HG03108 (cell line): ENCODE results near the gene CDYL.
"Not testable (repeated sequence)": the region's sequence is repeated elsewhere in the genome, so short reads cannot be mapped to it uniquely, and the experiment has no call there.

Experiments used
- ATAC-seq: cut with Tn5 transposase; IDR thresholded peaks from one replicate; pipeline ENCODE4 v1.9.1; 2021; ENCODE audit warnings: moderate library complexity; ENCODE audit not compliant: unreplicated experiment

The CDYL gene

DNA sequence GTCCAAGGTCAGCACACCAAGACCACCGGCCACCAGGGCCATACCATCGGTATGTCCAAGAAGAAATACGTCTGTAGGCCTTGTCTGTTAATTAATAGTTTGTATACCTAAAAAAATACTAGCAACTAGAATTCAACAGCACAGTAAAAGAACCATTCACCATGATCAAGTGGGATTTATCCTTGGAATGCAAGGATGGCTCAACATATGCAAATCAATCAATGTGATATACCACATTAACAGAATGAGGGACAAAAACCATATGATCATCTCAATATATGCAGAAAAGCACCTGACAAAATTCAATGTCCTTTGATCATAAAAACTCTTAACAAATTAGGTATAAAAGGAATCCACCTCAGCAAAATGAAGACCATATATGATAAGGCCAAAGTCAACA is 203.2 kb downstream of the CDYL start:
- ATAC-seq: no peak

DNA sequence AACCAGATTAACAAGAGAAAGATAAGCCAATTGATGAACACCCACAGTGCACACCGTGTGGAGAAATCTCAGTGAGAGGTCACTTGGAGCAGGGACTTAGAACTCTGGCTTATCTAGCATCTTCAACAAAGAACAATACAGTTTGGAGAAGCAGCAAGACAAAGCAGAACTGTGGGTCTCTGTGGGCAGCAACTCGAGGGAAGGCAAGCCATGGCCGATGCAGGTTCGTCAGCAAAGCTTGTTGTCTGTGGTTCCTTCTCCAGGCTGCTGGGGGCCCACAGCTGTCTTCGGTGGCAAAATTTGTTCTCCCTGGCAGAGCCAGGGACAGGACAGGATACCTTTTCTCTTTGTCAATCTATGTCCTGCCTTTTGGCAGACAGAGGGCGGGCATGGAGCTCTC is 205.6 kb downstream of the CDYL start:
- ATAC-seq: no peak

DNA sequence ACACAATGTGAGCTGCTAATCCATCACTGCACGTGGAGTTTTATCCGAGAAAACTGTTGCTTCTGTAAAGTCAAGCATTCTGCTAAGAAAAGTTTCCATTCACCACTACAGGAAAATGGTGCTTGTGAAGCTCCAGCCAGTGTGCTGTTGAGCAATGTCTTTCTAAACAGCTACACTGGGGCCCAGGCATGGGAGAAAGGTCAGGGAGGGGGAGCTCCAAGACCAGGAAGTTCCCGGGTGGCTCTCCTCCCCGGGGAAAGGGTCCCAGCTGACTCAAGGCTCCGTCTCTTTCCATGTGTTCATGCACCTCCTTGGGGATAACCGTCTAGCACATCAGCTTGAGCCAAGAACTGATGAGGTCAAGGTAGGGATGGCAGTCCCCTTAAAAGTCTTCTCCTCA is 207.1 kb downstream of the CDYL start:
- no peak for ATAC-seq

DNA sequence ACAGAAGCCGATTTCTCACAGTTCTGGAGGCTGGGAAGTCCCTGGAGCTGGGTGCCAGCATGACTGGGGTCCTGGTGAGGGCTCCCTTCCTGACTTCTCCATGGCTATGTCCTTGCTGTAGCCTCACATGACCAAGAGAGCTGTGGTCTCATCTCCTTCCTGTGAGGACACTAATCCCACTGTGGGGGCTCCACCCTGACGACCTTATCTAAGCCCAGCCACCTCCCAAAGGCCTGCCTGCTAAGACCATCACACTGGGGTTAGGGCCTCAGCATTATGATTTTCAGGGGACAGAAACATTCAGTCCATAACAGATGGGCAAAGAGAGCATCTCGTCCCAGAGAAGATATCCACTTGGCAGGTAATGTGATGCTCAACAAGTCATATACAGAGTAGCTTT is 210.8 kb downstream of the CDYL start:
- ATAC-seq: no peak

DNA sequence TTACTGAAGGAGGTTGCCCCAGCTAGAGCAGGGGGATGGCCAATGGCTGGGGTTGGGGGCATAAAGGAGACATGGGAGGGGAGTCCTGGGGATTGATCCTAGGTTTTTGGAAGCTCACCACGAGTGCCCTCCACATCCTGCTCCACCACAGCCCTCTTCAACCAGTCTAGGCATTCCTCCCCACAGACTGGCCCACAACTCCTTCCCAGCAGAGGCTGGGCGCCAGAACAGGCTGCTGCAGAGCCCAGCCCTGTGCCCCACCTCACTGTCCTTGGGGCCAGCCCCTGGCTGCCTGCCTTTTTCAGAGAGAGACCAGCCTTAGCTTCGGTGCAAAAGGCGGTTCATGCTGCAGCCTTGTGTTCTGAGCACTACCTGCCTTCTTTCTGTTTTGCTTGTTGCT is 211.2 kb downstream of the CDYL start:
- no peak for ATAC-seq

DNA sequence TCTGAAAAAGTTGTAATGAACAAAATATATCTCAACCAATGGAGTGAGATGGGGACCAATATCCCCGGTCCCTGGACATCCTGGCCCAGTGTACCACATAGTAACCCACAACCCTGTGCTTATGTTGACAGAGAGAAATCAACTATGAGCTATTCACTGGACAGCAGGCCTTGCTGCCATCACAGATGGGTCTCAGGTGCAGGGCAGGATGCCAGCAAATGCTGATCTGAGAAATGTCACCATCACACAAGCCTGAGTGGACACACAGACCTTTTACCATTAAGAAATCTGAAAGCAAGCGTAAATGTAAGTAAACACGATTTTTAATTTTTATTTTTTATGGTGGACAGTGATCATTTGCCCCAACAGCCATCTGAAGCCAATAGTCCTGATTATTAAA is 218.5 kb downstream of the CDYL start:
- no peak for ATAC-seq

DNA sequence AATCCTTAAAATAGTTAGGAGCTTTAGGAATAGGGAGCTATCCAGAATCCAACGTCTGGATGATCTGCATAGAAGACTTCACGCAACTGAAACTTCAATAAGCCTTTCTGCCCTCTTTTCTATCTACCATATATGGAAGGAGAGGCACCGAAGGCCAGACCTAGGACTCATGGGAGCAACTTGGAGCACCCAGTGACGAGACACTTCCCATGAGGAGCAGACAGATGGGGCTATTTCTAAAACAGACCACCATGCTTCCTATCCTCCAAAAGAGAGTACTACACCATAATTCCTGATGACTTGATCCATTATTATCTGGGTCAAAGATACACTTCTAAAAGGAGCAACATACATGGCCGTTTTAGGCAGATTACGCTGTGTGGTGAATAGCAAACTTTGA is 221.7 kb downstream of the CDYL start:
- no peak for ATAC-seq

DNA sequence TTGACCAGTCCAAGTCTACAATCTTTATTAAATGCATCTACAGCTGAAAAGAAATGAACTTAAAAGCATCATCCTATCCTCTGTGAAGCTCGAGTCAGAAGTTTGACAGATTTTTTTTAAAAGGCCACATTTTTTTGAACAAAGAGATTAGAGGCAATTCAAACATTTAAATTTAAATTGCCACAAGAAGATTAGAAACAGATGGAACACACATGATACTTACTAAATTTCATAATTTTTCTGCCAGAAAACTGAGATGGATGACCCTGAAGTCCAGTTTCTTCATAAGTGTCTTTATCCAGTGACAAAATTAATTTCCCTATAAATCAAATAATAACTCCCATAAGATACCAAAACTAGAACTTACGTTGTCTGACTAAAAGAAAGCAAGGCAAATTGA is 223.4 kb downstream of the CDYL start:
- ATAC-seq: no peak

DNA sequence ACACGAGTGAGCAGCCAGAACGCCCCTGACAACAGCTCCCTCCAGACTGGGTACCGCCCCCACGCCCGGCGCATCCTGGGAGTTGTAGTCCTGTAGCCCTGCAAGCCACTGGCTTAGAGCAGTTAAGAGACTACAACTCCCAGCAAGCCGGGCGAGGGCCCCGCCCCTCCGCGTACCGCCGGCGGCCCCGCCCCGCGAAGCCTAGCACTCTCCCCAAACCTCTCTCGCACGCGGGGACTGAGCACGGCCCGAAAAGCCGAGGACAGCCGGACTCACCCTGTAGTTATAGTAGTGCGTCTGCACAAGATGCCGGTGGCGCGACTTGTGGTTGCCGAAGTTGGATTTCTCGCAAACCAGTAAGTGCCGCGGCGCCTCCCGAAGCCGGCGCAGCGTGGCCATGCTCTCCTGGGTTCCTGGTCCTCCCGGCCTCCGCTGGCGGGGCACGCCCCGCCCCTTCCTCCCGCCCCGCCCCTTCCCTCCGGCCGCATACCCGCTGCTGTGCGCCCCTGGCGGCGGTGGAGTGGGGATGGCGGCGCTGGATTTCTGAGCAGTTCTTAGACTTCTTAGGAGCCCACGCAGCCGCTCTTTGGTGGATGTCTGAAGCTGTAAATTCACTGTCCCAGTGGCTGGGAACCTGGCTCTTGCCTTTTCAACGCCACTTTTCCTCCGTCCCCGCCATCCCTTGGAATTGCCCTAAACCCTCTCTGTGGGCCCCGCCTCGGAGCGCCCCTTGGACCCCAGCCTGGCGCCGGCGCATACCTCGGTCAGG is 227.6 kb downstream of the CDYL start, which contains the start of gene RPP40:
Gene RPP40 (minus strand): TSS at position 434 of the 769 bp plus-strand sequence. CDS start 35 bp downstream, at position 399.
- peak; percentile 96 for ATAC-seq

DNA sequence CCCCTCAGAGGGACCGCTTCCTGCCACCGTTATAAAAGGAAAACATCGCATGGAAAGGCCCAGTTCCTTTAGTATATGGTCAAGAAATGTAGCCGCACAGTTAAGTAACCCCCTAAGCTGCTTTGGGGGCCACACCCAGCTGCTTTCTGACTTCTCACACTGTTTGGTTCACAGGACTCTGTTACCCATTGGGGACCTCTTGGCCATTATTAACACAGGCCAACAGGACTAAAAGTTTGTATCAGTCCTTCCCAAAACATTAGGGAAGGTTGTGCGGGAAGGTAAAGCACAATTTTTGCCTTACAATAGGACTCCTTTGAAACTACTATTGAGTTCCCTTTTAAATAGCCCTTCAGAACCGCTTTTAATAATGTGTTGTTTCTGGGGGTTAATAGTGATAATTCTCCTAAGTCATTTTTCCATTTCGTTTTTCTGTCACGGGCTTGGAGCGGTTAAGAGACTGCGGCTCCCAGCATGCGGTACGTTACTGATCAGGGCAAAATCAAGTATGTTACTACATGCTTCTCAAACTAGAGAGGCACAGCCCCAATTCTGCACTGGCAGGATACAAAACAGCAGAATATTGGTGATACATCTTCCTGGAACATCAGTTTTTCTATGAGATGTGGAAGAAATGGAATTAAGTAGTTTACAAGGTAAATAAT is 228.3 kb downstream of the CDYL start:
- no peak for ATAC-seq

DNA sequence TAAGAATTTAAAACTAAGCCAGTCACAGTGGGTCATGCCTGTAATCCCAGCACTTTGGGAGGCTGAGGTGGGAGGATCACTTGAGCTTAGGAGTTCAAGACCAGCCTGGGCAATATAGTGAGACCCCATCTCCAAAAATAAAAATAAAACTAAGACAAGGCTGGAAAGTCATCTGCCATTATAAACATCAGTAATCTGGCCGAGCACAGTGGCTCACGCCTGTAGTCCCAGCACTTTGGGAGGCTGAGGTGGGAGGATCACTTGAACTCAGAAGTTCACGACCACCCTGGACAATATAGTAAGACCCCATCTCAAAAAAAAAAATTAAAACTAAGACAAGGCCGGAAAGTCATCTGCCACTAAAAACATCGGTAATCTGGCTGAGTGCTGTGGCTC is 228.8 kb downstream of the CDYL start:
- not testable (repeated sequence) for ATAC-seq
